Measurements from ENCODE around the gene LRRC49. TPM values are rescaled to one million over a fixed set of nuclear protein-coding genes. Genes with fewer than 3 reads are reported as not detected.

LRRC49 gene
- total RNA-seq, 2 experiments from 2014 or later: not detected

DNA sequence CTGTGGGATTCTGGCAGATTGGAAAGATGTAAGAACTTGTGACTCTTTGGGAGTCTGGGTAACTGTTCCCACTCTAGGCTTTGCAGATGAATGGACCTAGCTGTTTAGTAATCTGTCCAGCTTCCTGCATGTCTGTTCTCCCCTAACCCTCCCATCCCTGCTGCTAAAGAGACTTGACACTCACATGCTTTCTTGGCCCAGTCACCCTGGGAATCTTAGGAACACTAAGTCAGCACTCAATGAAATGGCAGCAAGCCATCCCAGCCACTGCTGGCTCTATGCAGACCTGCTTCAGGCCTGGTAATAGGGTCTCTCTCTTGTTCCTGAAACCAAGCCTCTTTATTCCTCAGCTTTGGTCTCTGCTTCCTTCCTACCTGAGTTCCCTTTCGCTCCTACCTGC, 158.9 kb downstream of the LRRC49 start:
- ATAC-seq (no peak), DNase-seq (no peak)
- no peaks in the 10 kb centered on the region for H3K36me3 Mint-ChIP-seq (ENCODE audit: low read depth)
- ChIA-PET POLR2A (no interaction called here), CTCF (no interaction called here)
- H3K4me1 Mint-ChIP-seq (ENCODE audit: low read depth): no peaks in the 10 kb centered on the region
- H3K27ac Mint-ChIP-seq: no peak overlapping the region
- H3K4me3 Mint-ChIP-seq: no peak overlapping the region
- H3K9me3 Mint-ChIP-seq (ENCODE audit: insufficient read depth): no peaks in the 10 kb centered on the region
- peaks cover 5% of the 10 kb centered on the region for H3K27me3 Mint-ChIP-seq (ENCODE audit: low read depth)

DNA sequence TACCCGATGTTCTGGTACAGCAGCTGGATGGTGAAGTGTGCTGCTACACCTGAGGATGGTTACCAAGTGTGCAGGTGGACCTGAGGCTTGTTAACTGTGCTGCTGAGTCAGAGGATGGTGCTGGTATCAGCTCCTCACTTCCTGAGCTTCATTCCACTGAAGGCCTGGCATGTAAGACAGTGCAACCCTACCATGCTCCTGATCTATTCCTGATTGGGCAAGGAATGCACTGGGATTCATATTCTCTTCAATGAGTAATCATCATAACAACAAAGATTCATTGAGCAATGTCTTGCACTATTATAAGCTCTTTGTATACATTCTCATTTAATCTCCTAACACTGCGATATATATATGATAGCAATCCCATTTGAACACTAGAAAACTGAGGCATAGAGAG, 159.7 kb downstream of the LRRC49 start:
- Mint-ChIP-seq H3K36me3 (ENCODE audit: low read depth) (no peaks in the 10 kb centered on the region), H3K4me1 (ENCODE audit: low read depth) (no peaks in the 10 kb centered on the region), H3K27ac (no peak overlapping the region), H3K4me3 (no peak overlapping the region), H3K9me3 (ENCODE audit: insufficient read depth) (no peaks in the 10 kb centered on the region), H3K27me3 (ENCODE audit: low read depth) (peaks cover 2% of the 10 kb centered on the region)
- ChIA-PET POLR2A (interaction anchor here (0.6 kb wide), 1 partner anchor 1087 kb away, joined by 3 read pairs; no protein-coding TSS in a partner anchor), CTCF (no interaction called here)
- ATAC-seq: no peak
- DNase-seq: no peak

DNA sequence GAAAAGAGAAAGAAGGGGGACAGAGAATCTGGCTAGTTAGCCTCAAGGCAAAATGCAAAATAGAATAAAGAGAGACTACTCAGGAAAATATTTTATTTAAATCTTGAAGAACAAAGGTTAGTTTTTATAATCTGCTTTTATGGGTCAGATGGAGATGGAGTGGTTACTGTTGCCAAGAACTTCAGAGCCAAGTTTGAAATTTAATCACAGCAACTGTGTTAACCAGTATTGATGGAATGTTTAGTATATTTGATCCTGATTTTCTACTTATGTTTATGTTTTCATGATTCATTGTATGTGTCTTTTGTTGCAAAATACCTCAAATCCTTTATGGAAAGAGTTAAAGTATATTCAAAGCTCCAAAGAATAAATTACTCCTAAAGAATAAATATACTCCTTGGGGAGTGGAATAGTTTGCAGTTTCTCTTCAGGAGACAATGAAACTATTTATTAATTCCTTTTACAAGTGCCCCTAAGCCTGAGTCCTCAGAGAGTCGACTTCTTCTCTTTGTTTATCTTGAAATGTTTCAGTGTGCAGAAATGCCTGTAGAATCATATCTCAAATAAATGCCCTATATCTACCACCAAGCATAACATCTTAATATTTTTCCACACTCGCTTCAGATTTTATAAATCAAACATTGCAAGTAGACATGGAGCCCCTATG, 161.8 kb downstream of the LRRC49 start:
- POLR2A ChIA-PET: no interaction called here
- Mint-ChIP-seq H3K9me3 (ENCODE audit: insufficient read depth) (no peaks in the 10 kb centered on the region), H3K27ac (no peak overlapping the region), H3K4me3 (no peak overlapping the region), H3K4me1 (ENCODE audit: low read depth) (no peaks in the 10 kb centered on the region), H3K36me3 (ENCODE audit: low read depth) (no peaks in the 10 kb centered on the region), H3K27me3 (ENCODE audit: low read depth) (peaks cover 5% of the 10 kb centered on the region)
- no peak for ATAC-seq
- DNase-seq: no peak
- CTCF ChIA-PET: no interaction called here

DNA sequence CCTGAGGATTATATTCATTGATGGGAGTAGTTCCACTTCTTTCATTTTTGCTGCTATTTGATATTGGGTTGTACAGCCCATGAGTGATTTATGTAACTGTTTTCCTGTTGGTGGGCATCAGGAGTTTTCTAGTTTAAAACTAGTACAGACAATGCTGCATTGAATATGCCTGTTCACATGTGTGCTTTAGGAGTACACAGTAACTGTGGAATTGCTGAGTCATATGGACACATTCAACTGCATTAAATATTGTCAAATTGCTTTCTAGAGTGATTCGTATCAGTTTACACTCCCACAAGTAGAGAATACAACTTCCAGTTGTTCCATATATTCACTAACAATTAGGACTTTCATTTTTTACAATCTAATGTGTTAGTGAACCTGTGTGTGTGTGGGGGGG, 162.8 kb downstream of the LRRC49 start:
- Mint-ChIP-seq H3K27me3 (ENCODE audit: low read depth) (peaks cover 7% of the 10 kb centered on the region), H3K9me3 (ENCODE audit: insufficient read depth) (no peaks in the 10 kb centered on the region), H3K27ac (no peak overlapping the region), H3K4me3 (no peak overlapping the region), H3K36me3 (ENCODE audit: low read depth) (no peaks in the 10 kb centered on the region), H3K4me1 (ENCODE audit: low read depth) (no peaks in the 10 kb centered on the region)
- ChIA-PET CTCF (no interaction called here), POLR2A (no interaction called here)
- DNase-seq (no peak), ATAC-seq (no peak)

DNA sequence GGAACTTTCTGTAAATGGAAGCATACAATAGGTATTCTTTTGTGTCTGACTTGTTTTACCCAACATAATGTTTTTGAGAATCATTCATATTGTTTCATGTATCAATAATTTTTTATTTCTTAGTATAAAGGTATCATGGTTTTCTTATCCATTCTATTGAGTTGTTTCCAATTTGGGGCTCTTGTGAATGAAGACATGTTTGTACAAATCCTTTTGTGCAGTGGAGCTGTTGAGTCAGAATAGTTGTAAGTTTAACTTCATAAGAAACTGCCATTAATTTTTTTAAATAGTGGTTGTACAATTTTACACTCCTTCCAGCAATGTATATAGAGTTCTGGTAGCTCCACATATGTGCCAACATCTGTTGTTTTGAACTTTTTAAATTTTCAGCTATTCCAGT, 163.5 kb downstream of the LRRC49 start:
- no peak overlapping the region for H3K4me3 Mint-ChIP-seq
- H3K4me1 Mint-ChIP-seq (ENCODE audit: low read depth): no peaks in the 10 kb centered on the region
- ATAC-seq: no peak
- no peaks in the 10 kb centered on the region for H3K9me3 Mint-ChIP-seq (ENCODE audit: insufficient read depth)
- ChIA-PET POLR2A (no interaction called here), CTCF (no interaction called here)
- H3K27ac Mint-ChIP-seq: no peak overlapping the region
- H3K27me3 Mint-ChIP-seq (ENCODE audit: low read depth): peaks cover 9% of the 10 kb centered on the region
- no peaks in the 10 kb centered on the region for H3K36me3 Mint-ChIP-seq (ENCODE audit: low read depth)
- DNase-seq: no peak

DNA sequence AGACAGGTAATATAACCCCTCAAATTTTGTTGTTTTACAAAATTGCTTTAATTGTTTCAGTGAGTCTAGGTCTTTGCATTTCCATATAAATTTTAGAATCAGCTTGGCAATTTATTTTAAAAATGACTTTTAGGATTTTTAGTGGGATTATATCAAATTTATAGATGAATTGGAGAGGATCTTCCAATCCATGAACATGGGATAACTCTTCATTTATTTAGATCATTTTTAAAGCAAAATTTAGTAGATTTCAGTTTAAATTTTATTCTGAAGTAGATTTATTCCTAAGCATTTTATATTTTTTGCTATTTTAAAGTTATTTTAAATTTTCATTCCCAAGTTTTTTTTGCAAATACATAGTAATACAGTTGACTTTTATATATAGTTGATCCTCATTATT, 164.5 kb downstream of the LRRC49 start:
- H3K27ac Mint-ChIP-seq: no peak overlapping the region
- H3K4me3 Mint-ChIP-seq: no peak overlapping the region
- ChIA-PET POLR2A (no interaction called here), CTCF (no interaction called here)
- ATAC-seq: no peak
- H3K9me3 Mint-ChIP-seq (ENCODE audit: insufficient read depth): no peaks in the 10 kb centered on the region
- peaks cover 9% of the 10 kb centered on the region for H3K27me3 Mint-ChIP-seq (ENCODE audit: low read depth)
- no peaks in the 10 kb centered on the region for H3K4me1 Mint-ChIP-seq (ENCODE audit: low read depth)
- H3K36me3 Mint-ChIP-seq (ENCODE audit: low read depth): no peaks in the 10 kb centered on the region
- DNase-seq: no peak

DNA sequence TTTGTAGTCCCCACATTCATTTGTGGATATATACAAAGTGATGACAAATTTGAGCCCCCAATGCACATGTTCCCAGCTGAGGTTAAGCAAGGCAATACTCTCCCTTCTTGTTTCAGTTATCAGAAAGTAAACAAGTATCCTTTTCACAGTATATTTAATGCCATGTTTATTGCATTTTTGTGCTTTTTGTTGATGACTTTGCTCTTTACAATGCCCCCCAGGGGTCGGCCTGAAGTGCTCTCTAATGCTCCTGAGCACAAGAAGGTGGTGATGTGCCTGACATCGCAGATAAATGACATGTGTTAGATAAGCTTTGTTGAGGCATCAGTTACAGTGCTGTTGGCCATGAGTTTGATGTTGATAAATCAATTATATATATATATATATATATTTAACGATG, 165.0 kb downstream of the LRRC49 start:
- ATAC-seq (no peak), DNase-seq (no peak)
- ChIA-PET POLR2A (no interaction called here), CTCF (no interaction called here)
- H3K27ac Mint-ChIP-seq: no peak overlapping the region
- H3K27me3 Mint-ChIP-seq (ENCODE audit: low read depth): peaks cover 10% of the 10 kb centered on the region
- H3K4me1 Mint-ChIP-seq (ENCODE audit: low read depth): no peaks in the 10 kb centered on the region
- no peaks in the 10 kb centered on the region for H3K9me3 Mint-ChIP-seq (ENCODE audit: insufficient read depth)
- no peaks in the 10 kb centered on the region for H3K36me3 Mint-ChIP-seq (ENCODE audit: low read depth)
- H3K4me3 Mint-ChIP-seq: no peak overlapping the region

DNA sequence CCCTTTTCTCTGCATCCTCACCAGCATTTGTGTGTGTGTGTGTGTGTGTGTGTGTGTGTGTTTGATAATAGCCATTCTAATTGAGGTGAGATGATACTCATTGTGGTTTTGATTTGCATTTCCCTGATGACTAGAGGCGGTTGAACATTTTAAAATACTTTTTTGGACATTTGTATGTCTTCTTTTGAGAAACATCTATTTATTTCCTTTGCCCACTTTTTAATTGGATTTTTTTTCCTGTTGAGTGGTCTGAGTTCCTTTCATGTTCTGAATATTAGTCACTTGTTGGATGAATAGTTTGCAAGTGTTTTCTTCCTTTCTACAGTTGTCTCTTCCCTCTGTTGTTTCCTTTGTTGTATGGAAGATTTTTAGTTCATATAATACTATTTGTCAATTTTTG, 168.4 kb downstream of the LRRC49 start:
- Mint-ChIP-seq H3K36me3 (ENCODE audit: low read depth) (no peaks in the 10 kb centered on the region), H3K9me3 (ENCODE audit: insufficient read depth) (no peaks in the 10 kb centered on the region), H3K4me3 (no peak overlapping the region), H3K27ac (no peak overlapping the region), H3K4me1 (ENCODE audit: low read depth) (no peaks in the 10 kb centered on the region), H3K27me3 (ENCODE audit: low read depth) (peaks cover 9% of the 10 kb centered on the region)
- ATAC-seq: no peak
- no peak for DNase-seq
- POLR2A ChIA-PET: no interaction called here
- CTCF ChIA-PET: no interaction called here

DNA sequence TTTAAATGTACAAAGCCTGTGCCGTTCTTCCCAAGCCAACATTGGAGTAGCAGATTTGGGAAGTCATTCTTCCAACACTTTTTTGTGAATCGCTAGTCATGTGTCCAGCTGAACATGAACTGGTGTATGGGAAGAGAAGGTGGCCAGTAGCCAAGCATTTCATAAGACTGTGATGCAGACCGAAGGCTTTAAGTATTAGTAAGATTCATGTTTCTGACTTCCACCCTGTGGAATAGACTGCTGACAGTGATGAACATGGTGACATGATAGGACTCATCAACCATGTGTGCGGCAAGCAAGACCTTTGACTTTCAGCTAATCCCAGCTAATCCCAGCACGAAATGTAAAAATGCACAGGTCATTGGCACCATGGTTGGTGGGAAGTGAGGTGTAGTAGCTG, 174.4 kb downstream of the LRRC49 start:
- H3K4me3 Mint-ChIP-seq: no peak overlapping the region
- no peak overlapping the region for H3K27ac Mint-ChIP-seq
- ChIA-PET POLR2A (no interaction called here), CTCF (no interaction called here)
- H3K27me3 Mint-ChIP-seq (ENCODE audit: low read depth): peaks cover 9% of the 10 kb centered on the region
- no peaks in the 10 kb centered on the region for H3K36me3 Mint-ChIP-seq (ENCODE audit: low read depth)
- DNase-seq (no peak), ATAC-seq (no peak)
- no peaks in the 10 kb centered on the region for H3K9me3 Mint-ChIP-seq (ENCODE audit: insufficient read depth)
- H3K4me1 Mint-ChIP-seq (ENCODE audit: low read depth): no peaks in the 10 kb centered on the region

DNA sequence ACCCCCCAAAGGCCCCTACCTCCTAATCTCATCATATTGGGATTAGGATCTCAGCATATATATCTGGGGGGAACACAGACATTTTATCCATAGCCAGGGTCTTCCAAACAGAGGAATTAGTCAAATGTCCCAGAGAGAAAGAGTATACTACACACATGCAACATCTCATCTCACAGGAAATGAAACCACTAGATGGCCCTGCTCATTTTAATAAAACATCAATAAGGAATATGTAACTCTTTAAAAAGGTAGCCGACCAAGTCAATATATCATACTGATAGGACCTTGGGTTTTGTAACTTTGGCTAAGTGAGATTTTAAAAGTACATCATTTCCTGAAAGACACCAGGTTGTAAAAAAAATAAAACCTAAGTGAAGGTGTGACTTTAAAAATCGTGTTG, 177.1 kb downstream of the LRRC49 start:
- ATAC-seq (no peak), DNase-seq (no peak)
- no peak overlapping the region for H3K4me3 Mint-ChIP-seq
- peaks cover 6% of the 10 kb centered on the region for H3K27me3 Mint-ChIP-seq (ENCODE audit: low read depth)
- no peaks in the 10 kb centered on the region for H3K4me1 Mint-ChIP-seq (ENCODE audit: low read depth)
- H3K36me3 Mint-ChIP-seq (ENCODE audit: low read depth): no peaks in the 10 kb centered on the region
- no peaks in the 10 kb centered on the region for H3K9me3 Mint-ChIP-seq (ENCODE audit: insufficient read depth)
- ChIA-PET POLR2A (no interaction called here), CTCF (no interaction called here)
- H3K27ac Mint-ChIP-seq: no peak overlapping the region

DNA sequence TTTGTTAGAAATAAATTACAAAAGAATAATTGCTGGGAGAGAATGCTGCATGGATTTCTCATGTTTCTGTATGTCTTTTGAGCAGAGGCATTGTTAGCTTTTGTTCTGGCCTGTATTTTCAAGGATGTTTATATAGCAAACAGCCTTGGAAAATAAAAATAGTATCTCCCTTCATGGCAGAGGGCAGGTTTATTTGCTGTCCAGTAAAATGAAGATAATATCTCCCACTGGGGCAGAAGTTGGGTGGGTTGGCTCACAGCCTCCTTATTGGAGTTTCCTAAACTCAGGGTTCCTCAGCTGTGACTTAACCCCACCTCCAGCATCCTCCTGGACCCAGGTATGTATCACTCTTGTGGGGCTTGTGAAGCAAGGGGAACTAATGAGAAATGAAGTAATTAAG, 178.9 kb downstream of the LRRC49 start:
- ChIA-PET CTCF (no interaction called here), POLR2A (no interaction called here)
- DNase-seq (no peak), ATAC-seq (no peak)
- H3K4me1 Mint-ChIP-seq (ENCODE audit: low read depth): no peaks in the 10 kb centered on the region
- no peak overlapping the region for H3K27ac Mint-ChIP-seq
- peaks cover 6% of the 10 kb centered on the region for H3K27me3 Mint-ChIP-seq (ENCODE audit: low read depth)
- H3K4me3 Mint-ChIP-seq: no peak overlapping the region
- no peaks in the 10 kb centered on the region for H3K36me3 Mint-ChIP-seq (ENCODE audit: low read depth)
- no peaks in the 10 kb centered on the region for H3K9me3 Mint-ChIP-seq (ENCODE audit: insufficient read depth)

DNA sequence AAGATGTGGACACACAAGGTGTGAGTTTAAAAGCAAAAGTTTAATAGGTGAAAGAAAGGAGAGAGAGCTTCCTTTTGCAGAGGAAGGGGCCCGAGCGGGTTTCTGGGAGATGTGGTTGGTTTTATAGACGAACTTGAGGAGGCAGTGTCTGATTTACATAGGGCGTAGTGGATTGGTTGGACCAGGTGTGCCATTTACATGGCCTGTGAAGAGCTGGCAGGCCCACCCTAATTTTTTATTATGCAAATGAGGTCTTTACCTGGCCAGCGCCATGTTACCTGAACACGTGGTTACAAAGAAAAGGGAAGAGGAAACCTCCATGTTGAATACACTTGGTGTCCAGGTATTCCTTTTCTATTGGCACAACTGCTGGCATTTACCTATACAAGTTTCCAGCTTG, 179.8 kb downstream of the LRRC49 start:
- no peaks in the 10 kb centered on the region for H3K36me3 Mint-ChIP-seq (ENCODE audit: low read depth)
- CTCF ChIA-PET: no interaction called here
- no peak for ATAC-seq

DNA sequence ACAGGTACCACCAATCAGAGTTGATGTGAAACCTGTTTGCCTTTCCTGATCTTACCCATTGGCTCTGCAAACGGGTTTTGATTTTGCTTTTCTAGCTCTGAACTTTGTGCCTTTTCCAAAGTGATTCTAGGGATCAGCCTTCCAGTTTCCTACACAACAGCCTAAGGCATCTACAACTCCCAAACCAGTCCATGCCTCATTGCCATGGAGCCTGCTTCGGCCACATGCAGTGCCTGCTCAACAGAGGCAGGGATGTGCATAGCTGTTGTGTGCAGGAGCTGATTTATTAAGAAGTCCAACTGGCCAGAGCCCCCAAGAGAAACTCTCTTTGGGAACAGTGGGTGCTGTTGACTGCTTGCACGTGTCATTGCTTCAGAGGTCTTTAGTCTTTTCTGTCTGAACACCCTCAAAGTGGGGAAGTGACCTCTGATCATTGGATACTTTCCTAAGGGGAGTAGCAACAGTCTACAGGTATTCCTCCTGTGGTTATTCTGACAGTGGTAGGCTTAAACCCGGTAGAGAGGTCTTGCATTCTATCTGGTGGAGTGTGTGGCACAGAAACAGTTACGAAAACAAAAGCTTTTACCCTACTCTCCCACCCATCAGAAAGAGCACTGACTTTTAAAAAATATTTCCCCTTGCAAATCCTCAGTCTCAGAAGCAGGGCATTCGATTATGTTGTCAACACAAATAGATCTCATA, 186.0 kb downstream of the LRRC49 start:
- Mint-ChIP-seq H3K36me3 (ENCODE audit: low read depth) (no peaks in the 10 kb centered on the region), H3K27ac (no peak overlapping the region), H3K4me1 (ENCODE audit: low read depth) (no peaks in the 10 kb centered on the region), H3K4me3 (no peak overlapping the region), H3K27me3 (ENCODE audit: low read depth) (peaks cover 3% of the 10 kb centered on the region), H3K9me3 (ENCODE audit: insufficient read depth) (no peaks in the 10 kb centered on the region)
- ATAC-seq (no peak), DNase-seq (no peak)
- ChIA-PET CTCF (no interaction called here), POLR2A (no interaction called here)

More for the DNA sequence above, 179.8 kb downstream of the LRRC49 start:
- POLR2A ChIA-PET: no interaction called here
- no peak for DNase-seq
- Mint-ChIP-seq H3K4me3 (no peak overlapping the region), H3K27me3 (ENCODE audit: low read depth) (peaks cover 5% of the 10 kb centered on the region), H3K9me3 (ENCODE audit: insufficient read depth) (no peaks in the 10 kb centered on the region), H3K27ac (no peak overlapping the region), H3K4me1 (ENCODE audit: low read depth) (no peaks in the 10 kb centered on the region)
